ENCODE data around the gene BANP.

Gene BANP

GRCh38 chr16:88060524-88061219, 109.4 kb downstream of the BANP start:
- DNase-seq (ENCODE audit: extremely low spot score, insufficient read length, low read depth) (no peak), FAIRE-seq (no peak)

GRCh38 chr16:88061346-88062110, 110.3 kb downstream of the BANP start:
- DNase-seq (ENCODE audit: extremely low spot score, insufficient read length, low read depth) (no peak), FAIRE-seq (no peak)

GRCh38 chr16:88062341-88063210, 111.3 kb downstream of the BANP start:
- DNase-seq (ENCODE audit: extremely low spot score, insufficient read length, low read depth) (no peak), FAIRE-seq (no peak)

GRCh38 chr16:88063211-88063773, 112.1 kb downstream of the BANP start:
- DNase-seq (ENCODE audit: extremely low spot score, insufficient read length, low read depth) (no peak), FAIRE-seq (no peak)

GRCh38 chr16:88064011-88064888, 113.0 kb downstream of the BANP start:
- no peak for DNase-seq (ENCODE audit: extremely low spot score, insufficient read length, low read depth)
- no peak for FAIRE-seq

- DNase-seq (ENCODE audit: extremely low spot score, insufficient read length, low read depth) (no peak), FAIRE-seq (no peak)
These were observed 113.9 kb downstream of the BANP start for GRCh38 chr16:88064889-88065746.

- no peak for DNase-seq (ENCODE audit: extremely low spot score, insufficient read length, low read depth)
- FAIRE-seq = no peak
These were observed 114.5 kb downstream of the BANP start for GRCh38 chr16:88065747-88066142.

GRCh38 chr16:88066234-88066633, 115.0 kb downstream of the BANP start:
- FAIRE-seq = no peak
- no peak for DNase-seq (ENCODE audit: extremely low spot score, insufficient read length, low read depth)

GRCh38 chr16:88066680-88067529, 115.7 kb downstream of the BANP start:
- no peak for FAIRE-seq
- no peak for DNase-seq (ENCODE audit: extremely low spot score, insufficient read length, low read depth)

- no peak for FAIRE-seq
- no peak for DNase-seq (ENCODE audit: extremely low spot score, insufficient read length, low read depth)
These were observed 116.5 kb downstream of the BANP start for GRCh38 chr16:88067530-88068411.

- DNase-seq (ENCODE audit: extremely low spot score, insufficient read length, low read depth) = no peak
- FAIRE-seq = no peak
These were observed 117.5 kb downstream of the BANP start for GRCh38 chr16:88068476-88069396.

- peak; percentile 88 for FAIRE-seq
These were observed 118.3 kb downstream of the BANP start for GRCh38 chr16:88069397-88070168.

GRCh38 chr16:88070341-88070740, 119.1 kb downstream of the BANP start:
- DNase-seq (ENCODE audit: extremely low spot score, insufficient read length, low read depth) = no peak
- FAIRE-seq = no peak

More at GRCh38 chr16:88069397-88070168, 118.3 kb downstream of the BANP start:
- peak; percentile 72 for DNase-seq (ENCODE audit: extremely low spot score, insufficient read length, low read depth)

GRCh38 chr16:88070989-88071625, 119.9 kb downstream of the BANP start:
- FAIRE-seq = no peak
- no peak for DNase-seq (ENCODE audit: extremely low spot score, insufficient read length, low read depth)

Data from GM18507 (cell line).